Hepatocyte (in vitro differentiated cells): ENCODE data around the gene HNRNPDL. TPM values are rescaled to one million over a fixed set of nuclear protein-coding genes. Genes with fewer than 3 reads are reported as not detected.

ENCODE experiments used
- DNase-seq: peaks from one replicate; pipeline ENCODE4 v3.0.0-alpha.2; 2016; ENCODE audit warnings: low spot score
- H2AFZ ChIP-seq: fragments of 200-600 bp; sonication (generic); 2 replicates; pipeline ENCODE4 v1.6.0; 2016; ENCODE audit warnings: antibody characterized with exemption, mild to moderate bottlenecking
- H3K27ac ChIP-seq: fragments of 200-600 bp; sonication (generic); 2 replicates; pipeline ENCODE4 v1.5.1; 2016; ENCODE audit warnings: mild to moderate bottlenecking
- H3K27me3 ChIP-seq: fragments of 200-600 bp; sonication (generic); 2 replicates; pipeline ENCODE4 v1.6.1; 2016
- H3K36me3 ChIP-seq: fragments of 200-600 bp; sonication (generic); replicated peaks from 2 replicates; pipeline ENCODE4 v1.5.1; 2016; ENCODE audit warnings: low read depth; ENCODE audit not compliant: insufficient read depth
- H3K4me1 ChIP-seq: fragments of 200-600 bp; sonication (generic); 2 replicates; pipeline ENCODE4 v1.5.1; 2016; ENCODE audit warnings: mild to moderate bottlenecking, moderate library complexity; ENCODE audit not compliant: insufficient read depth
- H3K4me2 ChIP-seq: fragments of 200-600 bp; sonication (generic); 2 replicates; pipeline ENCODE4 v1.6.0; 2016
- H3K4me3 ChIP-seq: fragments of 200-600 bp; sonication (generic); 2 replicates; pipeline ENCODE4 v1.5.1; 2016; ENCODE audit warnings: mild to moderate bottlenecking
- H3K79me2 ChIP-seq: fragments of 200-600 bp; sonication (generic); 2 replicates; pipeline ENCODE4 v1.6.0; 2017; ENCODE audit warnings: mild to moderate bottlenecking
- H3K9me2 ChIP-seq: fragments of 200-600 bp; sonication (generic); replicated peaks from 2 replicates; pipeline ENCODE4 v1.6.0; 2017; ENCODE audit warnings: mild to moderate bottlenecking; ENCODE audit not compliant: insufficient read depth
- H3K9me3 ChIP-seq: fragments of 200-600 bp; sonication (generic); 2 replicates; pipeline ENCODE4 v1.5.1; 2016; ENCODE audit warnings: low read depth, mild to moderate bottlenecking
- H4K20me1 ChIP-seq: fragments of 200-600 bp; sonication (generic); 2 replicates; pipeline ENCODE4 v1.6.0; 2016; ENCODE audit warnings: mild to moderate bottlenecking; ENCODE audit not compliant: insufficient read depth, poor library complexity, severe bottlenecking
- EZH2 ChIP-seq: fragments of 200-600 bp; sonication (generic); IDR thresholded peaks from 2 replicates; pipeline ENCODE4 v1.6.1; 2016; ENCODE audit warnings: antibody characterized with exemption, mild to moderate bottlenecking, borderline replicate concordance
- EZH2phosphoT487 ChIP-seq: fragments of 200-600 bp; sonication (generic); IDR thresholded peaks from one replicate; pipeline ENCODE4 v1.6.1; 2018; ENCODE audit warnings: antibody characterized with exemption, mild to moderate bottlenecking, low read depth, moderate library complexity; ENCODE audit not compliant: unreplicated experiment, severe bottlenecking
- WGBS: methylation state at CpG from one replicate; pipeline ENCODE4 v1.1.6; 2016; ENCODE audit warnings: low lambda C conversion rate; ENCODE audit errors: missing lambda C conversion rate; 5-methylcytosine and 5-hydroxymethylcytosine counted together
- polyA plus RNA-seq: library from polyadenylated mRNA; unstranded; fragments of >200 nt; fragmentation: Nextera tagmentation; extraction: Ambion mirVana; gene quantifications from 2 replicates; pipeline ENCODE4 v1.2.1, GENCODE V29; 2016
- total RNA-seq: library from RNA; depleted of rRNA; stranded (reverse); fragments of >200 nt; gene quantifications from 2 replicates; pipeline ENCODE4 v1.2.3, GENCODE V29; 2014
- TF ChIP-seq, protein P1 (sequence below): fragments of 200-600 bp; sonication (generic); IDR thresholded peaks from 2 replicates; pipeline ENCODE4 v1.5.1; 2016; ENCODE audit warnings: antibody characterized with exemption, mild to moderate bottlenecking; ENCODE audit not compliant: poor library complexity

HNRNPDL gene
- total and polyA plus RNA-seq, 2 experiments from 2014 or later = 187 to 268 TPM

DNA sequence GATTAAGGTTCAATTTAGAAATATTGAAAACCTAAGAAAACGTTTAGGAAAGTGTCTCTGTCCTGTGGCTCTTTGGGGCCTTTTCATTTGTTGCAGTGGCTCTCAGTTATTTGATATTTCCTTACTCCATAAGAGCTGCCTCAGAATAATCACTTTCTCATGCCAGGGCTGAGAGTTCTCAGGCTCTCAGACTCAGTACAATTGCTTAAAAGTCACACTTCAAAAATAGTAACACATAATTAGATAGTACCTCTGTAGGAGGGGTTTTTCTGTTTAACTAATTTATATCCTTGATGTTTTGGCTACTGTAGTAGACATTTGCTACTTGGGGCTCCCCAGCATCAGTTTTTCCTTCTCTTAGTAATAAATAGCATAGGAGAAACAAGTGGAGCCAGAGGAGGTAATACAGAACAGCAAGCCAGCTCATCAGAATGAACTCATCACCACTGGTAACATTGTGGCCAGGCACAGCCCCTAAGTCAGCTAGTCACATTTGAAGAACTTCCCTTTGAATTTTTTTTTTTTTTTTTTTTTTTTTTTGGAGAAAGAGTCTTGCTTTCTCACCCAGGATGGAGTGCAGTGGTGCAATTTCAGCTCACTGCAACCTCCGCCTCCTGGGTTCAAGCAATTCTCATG lies 48.5 kb downstream of the HNRNPDL start:
- no peaks in the 10 kb centered on the region for H4K20me1 ChIP-seq
- no peak overlapping the region for H2AFZ ChIP-seq
- H3K27me3 ChIP-seq = no peaks in the 10 kb centered on the region
- H3K4me2 ChIP-seq = no peak overlapping the region
- no peaks in the 10 kb centered on the region for H3K4me1 ChIP-seq
- no peak for DNase-seq
- 82% methylated on average over 2 of the region's 2 CpGs for WGBS
- no peak overlapping the region for H3K27ac ChIP-seq
- H3K9me3 ChIP-seq = no peaks in the 10 kb centered on the region
- H3K36me3 ChIP-seq = no peaks in the 10 kb centered on the region
- TF ChIP-seq EZH2phosphoT487 (no peak), EZH2 (no peak)
- TF ChIP-seq, protein P1, sequence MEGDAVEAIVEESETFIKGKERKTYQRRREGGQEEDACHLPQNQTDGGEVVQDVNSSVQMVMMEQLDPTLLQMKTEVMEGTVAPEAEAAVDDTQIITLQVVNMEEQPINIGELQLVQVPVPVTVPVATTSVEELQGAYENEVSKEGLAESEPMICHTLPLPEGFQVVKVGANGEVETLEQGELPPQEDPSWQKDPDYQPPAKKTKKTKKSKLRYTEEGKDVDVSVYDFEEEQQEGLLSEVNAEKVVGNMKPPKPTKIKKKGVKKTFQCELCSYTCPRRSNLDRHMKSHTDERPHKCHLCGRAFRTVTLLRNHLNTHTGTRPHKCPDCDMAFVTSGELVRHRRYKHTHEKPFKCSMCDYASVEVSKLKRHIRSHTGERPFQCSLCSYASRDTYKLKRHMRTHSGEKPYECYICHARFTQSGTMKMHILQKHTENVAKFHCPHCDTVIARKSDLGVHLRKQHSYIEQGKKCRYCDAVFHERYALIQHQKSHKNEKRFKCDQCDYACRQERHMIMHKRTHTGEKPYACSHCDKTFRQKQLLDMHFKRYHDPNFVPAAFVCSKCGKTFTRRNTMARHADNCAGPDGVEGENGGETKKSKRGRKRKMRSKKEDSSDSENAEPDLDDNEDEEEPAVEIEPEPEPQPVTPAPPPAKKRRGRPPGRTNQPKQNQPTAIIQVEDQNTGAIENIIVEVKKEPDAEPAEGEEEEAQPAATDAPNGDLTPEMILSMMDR = no peak
- peaks cover 6% of the 10 kb centered on the region for H3K79me2 ChIP-seq
- H3K4me3 ChIP-seq = no peak overlapping the region
- H3K9me2 ChIP-seq = no peaks in the 10 kb centered on the region

DNA sequence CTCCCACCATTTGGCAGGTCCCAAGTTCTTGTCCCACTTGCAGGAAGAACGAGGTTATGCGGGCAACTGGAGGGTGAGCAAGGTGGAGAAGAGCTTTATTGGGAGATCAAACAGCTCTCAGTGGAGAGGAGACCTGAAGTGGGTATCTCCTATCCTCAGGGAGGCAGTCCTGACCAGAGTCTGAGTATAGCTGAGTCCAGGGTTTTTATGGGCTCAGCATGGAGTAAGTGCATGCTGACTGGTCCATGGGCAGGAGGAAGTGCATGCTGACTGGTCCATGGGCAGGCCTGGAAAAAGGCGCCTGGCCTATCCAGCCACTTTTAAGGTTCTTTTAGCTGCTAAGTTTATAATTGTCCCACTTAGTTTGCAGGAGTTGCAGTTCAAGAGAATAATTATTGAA lies 49.0 kb downstream of the HNRNPDL start:
- Histone ChIP-seq H3K9me3 (no peaks in the 10 kb centered on the region), H3K9me2 (no peaks in the 10 kb centered on the region), H3K27me3 (no peaks in the 10 kb centered on the region), H3K4me1 (no peaks in the 10 kb centered on the region), H4K20me1 (peaks cover 2% of the 10 kb centered on the region), H3K36me3 (no peaks in the 10 kb centered on the region), H3K27ac (no peak overlapping the region), H3K4me2 (no peak overlapping the region), H3K4me3 (no peak overlapping the region), H2AFZ (no peak overlapping the region), H3K79me2 (peaks cover 12% of the 10 kb centered on the region)
- TF ChIP-seq, protein P1 = no peak
- TF ChIP-seq EZH2phosphoT487 (no peak), EZH2 (no peak)
- no peak for DNase-seq
- 91% methylated on average over 3 of the region's 3 CpGs for WGBS

DNA sequence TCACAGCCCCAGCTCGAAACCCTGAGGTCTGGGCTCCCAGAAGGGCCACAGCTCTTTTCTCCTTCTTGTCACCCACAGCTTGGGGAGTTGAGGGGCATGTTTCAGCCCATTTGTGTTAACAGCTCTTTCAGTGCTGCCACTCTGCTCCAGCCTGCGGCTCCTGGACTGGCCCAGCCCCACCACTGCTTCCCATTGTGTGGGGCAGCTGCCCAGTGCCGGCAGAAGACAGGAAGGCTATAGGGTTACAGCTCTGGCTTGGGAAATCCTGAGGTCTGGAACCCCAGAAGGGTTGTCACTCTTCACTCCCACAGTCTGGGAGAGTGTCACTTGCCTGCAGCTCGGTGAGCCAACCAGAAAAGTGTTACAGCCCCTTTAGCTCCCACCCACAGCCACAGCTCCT lies 49.4 kb downstream of the HNRNPDL start:
- H2AFZ ChIP-seq = no peak overlapping the region
- H3K4me2 ChIP-seq = no peak overlapping the region
- WGBS = 90% methylated on average over 4 of the region's 4 CpGs

More for the DNA sequence above, 49.4 kb downstream of the HNRNPDL start:
- H3K27ac ChIP-seq = no peak overlapping the region
- no peak for DNase-seq
- no peaks in the 10 kb centered on the region for H3K9me3 ChIP-seq
- peaks cover 16% of the 10 kb centered on the region for H3K79me2 ChIP-seq
- no peaks in the 10 kb centered on the region for H3K27me3 ChIP-seq
- no peak overlapping the region for H3K4me3 ChIP-seq
- H3K9me2 ChIP-seq = no peaks in the 10 kb centered on the region
- no peaks in the 10 kb centered on the region for H3K36me3 ChIP-seq
- no peaks in the 10 kb centered on the region for H3K4me1 ChIP-seq
- TF ChIP-seq, protein P1 = no peak
- TF ChIP-seq EZH2 = no peak
- no peak for TF ChIP-seq EZH2phosphoT487
- H4K20me1 ChIP-seq = peaks cover 4% of the 10 kb centered on the region
